Keratinocyte (primary cell): ENCODE data around the gene VN1R4.

Source experiments
- EZH2 ChIP-seq: IDR thresholded peaks from one replicate; pipeline ENCODE4 v1.6.1; 2012; ENCODE audit warnings: inconsistent platforms, mild to moderate bottlenecking, low read length, moderate library complexity
- TF ChIP-seq, protein P1 (sequence below), 3 experiments: IDR thresholded peaks in 1 of 3; conservative IDR thresholded peaks in 1 of 3; optimal IDR thresholded peaks in 1 of 3; 2 replicates in 2 of 3; 3 replicates in 1 of 3; pipeline versions ENCODE3 to v1.5.1; 2011; ENCODE audit warnings: low read length in 3 of 3, mild to moderate bottlenecking in 3 of 3, moderate library complexity in 2 of 3, control low read depth in 1 of 3, inconsistent platforms in 1 of 3; ENCODE audit not compliant: insufficient read depth in 2 of 3; ENCODE audit errors: extremely low read depth in 1 of 3

DNA sequence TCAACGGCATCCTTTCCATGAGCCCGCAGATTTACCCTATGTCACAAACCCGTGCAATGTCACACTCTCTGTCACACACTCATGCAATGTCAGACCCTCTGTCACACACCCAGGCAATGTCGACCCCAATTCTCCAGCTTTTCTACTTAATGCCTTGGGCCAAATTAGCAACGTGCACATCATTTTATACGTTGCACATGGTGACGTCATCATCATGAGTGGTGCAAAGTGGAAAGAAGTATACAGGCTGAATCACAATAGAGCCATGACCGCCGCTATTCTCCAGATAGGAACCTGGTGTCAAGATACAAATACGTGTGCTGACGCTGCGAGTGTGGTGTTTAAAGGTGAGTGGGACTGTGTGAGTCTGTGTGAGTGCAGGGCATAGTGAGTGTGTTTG is 44.4 kb upstream of the VN1R4 start:
- TF ChIP-seq, protein P1, sequence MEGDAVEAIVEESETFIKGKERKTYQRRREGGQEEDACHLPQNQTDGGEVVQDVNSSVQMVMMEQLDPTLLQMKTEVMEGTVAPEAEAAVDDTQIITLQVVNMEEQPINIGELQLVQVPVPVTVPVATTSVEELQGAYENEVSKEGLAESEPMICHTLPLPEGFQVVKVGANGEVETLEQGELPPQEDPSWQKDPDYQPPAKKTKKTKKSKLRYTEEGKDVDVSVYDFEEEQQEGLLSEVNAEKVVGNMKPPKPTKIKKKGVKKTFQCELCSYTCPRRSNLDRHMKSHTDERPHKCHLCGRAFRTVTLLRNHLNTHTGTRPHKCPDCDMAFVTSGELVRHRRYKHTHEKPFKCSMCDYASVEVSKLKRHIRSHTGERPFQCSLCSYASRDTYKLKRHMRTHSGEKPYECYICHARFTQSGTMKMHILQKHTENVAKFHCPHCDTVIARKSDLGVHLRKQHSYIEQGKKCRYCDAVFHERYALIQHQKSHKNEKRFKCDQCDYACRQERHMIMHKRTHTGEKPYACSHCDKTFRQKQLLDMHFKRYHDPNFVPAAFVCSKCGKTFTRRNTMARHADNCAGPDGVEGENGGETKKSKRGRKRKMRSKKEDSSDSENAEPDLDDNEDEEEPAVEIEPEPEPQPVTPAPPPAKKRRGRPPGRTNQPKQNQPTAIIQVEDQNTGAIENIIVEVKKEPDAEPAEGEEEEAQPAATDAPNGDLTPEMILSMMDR (optimal IDR thresholded peaks at IDR 0.05 in 1 of 3, IDR thresholded peaks at IDR 0.05 in 1 of 3, conservative IDR thresholded peaks at IDR 0.05 in 1 of 3; ENCODE audit: extremely low read depth in 1 of 3, insufficient read depth in 2 of 3, low read length in 3 of 3), result no peak
- TF ChIP-seq EZH2, result no peak
